ENCODE measurements around the gene DAB2IP.
A peak's percentile ranks its signal among the peaks of the same experiment; 100 is the strongest.

The DAB2IP gene

GRCh38 chr9:121781145-121781548 lies 129.7 kb downstream of the DAB2IP start:
- DNase-seq (ENCODE audit: low read depth) = no peak
- H3K4me3 ChIP-seq (ENCODE audit: low read depth, low read length) = no peak overlapping the region
- no peak for TF ChIP-seq CTCF (conservative IDR thresholded peaks at IDR 0.05; ENCODE audit: low read depth, low read length)

GRCh38 chr9:121781701-121782464 lies 130.4 kb downstream of the DAB2IP start:
- no peak for TF ChIP-seq CTCF (conservative IDR thresholded peaks at IDR 0.05; ENCODE audit: low read depth, low read length)
- no peak overlapping the region for H3K4me3 ChIP-seq (ENCODE audit: low read depth, low read length)
- no peak for DNase-seq (ENCODE audit: low read depth)

- TF ChIP-seq CTCF (conservative IDR thresholded peaks at IDR 0.05; ENCODE audit: low read depth, low read length) = no peak
Observed at GRCh38 chr9:121782514-121783110, 131.2 kb downstream of the DAB2IP start.

GRCh38 chr9:121783111-121783510 lies 131.7 kb downstream of the DAB2IP start:
- no peak for DNase-seq (ENCODE audit: low read depth)
- TF ChIP-seq CTCF (conservative IDR thresholded peaks at IDR 0.05; ENCODE audit: low read depth, low read length) = no peak
- no peak overlapping the region for H3K4me3 ChIP-seq (ENCODE audit: low read depth, low read length)

More at GRCh38 chr9:121782514-121783110, 131.2 kb downstream of the DAB2IP start:
- no peak for DNase-seq (ENCODE audit: low read depth)
- H3K4me3 ChIP-seq (ENCODE audit: low read depth, low read length) = no peak overlapping the region

- no peak for TF ChIP-seq CTCF (conservative IDR thresholded peaks at IDR 0.05; ENCODE audit: low read depth, low read length)
- H3K4me3 ChIP-seq (ENCODE audit: low read depth, low read length) = no peak overlapping the region
- DNase-seq (ENCODE audit: low read depth) = no peak
Observed at GRCh38 chr9:121783521-121784507, 132.4 kb downstream of the DAB2IP start.

- DNase-seq (ENCODE audit: low read depth) = no peak
- peak; percentile 34 for TF ChIP-seq CTCF (conservative IDR thresholded peaks at IDR 0.05; ENCODE audit: low read depth, low read length)
- no peak overlapping the region for H3K4me3 ChIP-seq (ENCODE audit: low read depth, low read length)
Observed at GRCh38 chr9:121784731-121785411, 133.4 kb downstream of the DAB2IP start.

Measured in choroid plexus epithelial cell (primary cell).